PC-9 (cell line): ENCODE measurements around the gene FCHO2.

Experiments used
- CTCF ChIP-seq: fragments of 200-600 bp; sonication (generic); conservative IDR thresholded peaks from 2 replicates; pipeline ENCODE4 v1.6.1; 2017; ENCODE audit warnings: mixed run types, antibody characterized with exemption, mild to moderate bottlenecking, moderate library complexity
- EZH2 ChIP-seq: fragments of 200-600 bp; sonication (generic); IDR thresholded peaks from 2 replicates; pipeline ENCODE4 v1.8.0; 2017; ENCODE audit warnings: antibody characterized with exemption, low read depth

GRCh38 chr5:73066466-73066865 is 110.6 kb downstream of the FCHO2 start:
- TF ChIP-seq EZH2 (no peak), CTCF (no peak)
